HepG2 (cell line): Measurements from ENCODE around the gene SRC. TPM values are rescaled to one million over a fixed set of nuclear protein-coding genes. Genes with fewer than 3 reads are reported as not detected.

Experiments
- AGO2 ChIP-seq: fragments of 200-400 bp; formaldehyde crosslinking; optimal IDR thresholded peaks from 2 replicates; pipeline ENCODE3; 2017; ENCODE audit warnings: mild to moderate bottlenecking, low read depth, low read length, moderate library complexity
- BRD4 ChIP-seq: sonication (generic); formaldehyde crosslinking; IDR thresholded peaks from 2 replicates; pipeline ENCODE4 v1.4.0; 2020; ENCODE audit warnings: missing genetic modification reagents
- CSRNP2 ChIP-seq: sonication (generic); formaldehyde crosslinking; conservative IDR thresholded peaks from 2 replicates; pipeline ENCODE4 v1.8.0; 2022; ENCODE audit warnings: low read depth, missing genetic modification reagents
- EHMT2 ChIP-seq: fragments of 200-600 bp; sonication (generic); IDR thresholded peaks from 2 replicates; pipeline ENCODE4 v1.7.0; 2017; ENCODE audit warnings: antibody characterized with exemption, low read depth, low read length, borderline replicate concordance
- HNRNPUL1 ChIP-seq: fragments of 200-400 bp; formaldehyde crosslinking; IDR thresholded peaks from 2 replicates; pipeline ENCODE4 v1.6.1; 2017; ENCODE audit warnings: low read depth, mild to moderate bottlenecking, low read length, moderate library complexity
- MAF1 ChIP-seq: sonication (generic); formaldehyde crosslinking; IDR thresholded peaks from 2 replicates; pipeline ENCODE4 v1.5.0; 2020; ENCODE audit warnings: missing genetic modification reagents, borderline replicate concordance
- MXI1 ChIP-seq: IDR thresholded peaks from 3 replicates; pipeline ENCODE4 v1.6.1; 2012; ENCODE audit warnings: low read depth, low read length, inconsistent platforms, borderline replicate concordance
- MYNN ChIP-seq: sonication (generic); formaldehyde crosslinking; IDR thresholded peaks from 2 replicates; pipeline ENCODE4 v1.4.0; 2020; ENCODE audit warnings: mild to moderate bottlenecking, low read depth, missing genetic modification reagents
- POLR2AphosphoS5 ChIP-seq: IDR thresholded peaks from 2 replicates; pipeline ENCODE4 v1.6.1; 2012; ENCODE audit warnings: low read depth, low read length
- RARG ChIP-seq: sonication (generic); formaldehyde crosslinking; IDR thresholded peaks from 2 replicates; pipeline ENCODE4 v1.4.0; 2020; ENCODE audit warnings: low read depth, mild to moderate bottlenecking, missing genetic modification reagents
- RNF2 ChIP-seq: fragments of 450-650 bp; conservative IDR thresholded peaks from 2 replicates; pipeline ENCODE4 v1.6.1; 2016; ENCODE audit warnings: low read depth
- SKIL ChIP-seq: sonication (generic); formaldehyde crosslinking; IDR thresholded peaks from 2 replicates; pipeline ENCODE4 v1.8.0; 2022; ENCODE audit warnings: missing genetic modification reagents, mild to moderate bottlenecking, moderate library complexity, borderline replicate concordance
- SMC3 ChIP-seq: IDR thresholded peaks from 2 replicates; pipeline ENCODE4 v1.6.1; 2011; ENCODE audit warnings: low read length, improper control_type of control experiment
- XRCC5 ChIP-seq: fragments of 200-400 bp; formaldehyde crosslinking; optimal IDR thresholded peaks from 2 replicates; pipeline ENCODE3; 2017; ENCODE audit warnings: mild to moderate bottlenecking, low read length
- ZFYVE20 ChIP-seq: sonication (generic); formaldehyde crosslinking; IDR thresholded peaks from 2 replicates; pipeline ENCODE4 v1.8.0; 2023; ENCODE audit warnings: low read depth, mild to moderate bottlenecking, moderate library complexity, missing genetic modification reagents, borderline replicate concordance
- ZNF138 ChIP-seq: sonication (generic); formaldehyde crosslinking; IDR thresholded peaks from 2 replicates; pipeline ENCODE4 v1.5.0; 2020; ENCODE audit warnings: mild to moderate bottlenecking, low read depth, missing genetic modification reagents
- ZNF292 ChIP-seq: sonication (generic); formaldehyde crosslinking; IDR thresholded peaks from 2 replicates; pipeline ENCODE4 v1.8.1; 2022; ENCODE audit warnings: mild to moderate bottlenecking, low read depth, missing genetic modification reagents, borderline replicate concordance
- ZNF512B ChIP-seq: sonication (generic); formaldehyde crosslinking; IDR thresholded peaks from 2 replicates; pipeline ENCODE4 v1.5.1; 2020; ENCODE audit warnings: missing genetic modification reagents, mild to moderate bottlenecking, borderline replicate concordance
- ZNF549 ChIP-seq: sonication (generic); formaldehyde crosslinking; IDR thresholded peaks from 2 replicates; pipeline ENCODE4 v1.5.0; 2020; ENCODE audit warnings: missing genetic modification reagents
- ZNF589 ChIP-seq: sonication (generic); formaldehyde crosslinking; conservative IDR thresholded peaks from 2 replicates; pipeline ENCODE4 v1.8.0; 2022; ENCODE audit warnings: mild to moderate bottlenecking, moderate library complexity, missing genetic modification reagents
- ZNF597 ChIP-seq: sonication (generic); formaldehyde crosslinking; IDR thresholded peaks from 2 replicates; pipeline ENCODE4 v1.5.0; 2020; ENCODE audit warnings: missing genetic modification reagents
- ZNF768 ChIP-seq: sonication (generic); formaldehyde crosslinking; IDR thresholded peaks from 2 replicates; pipeline ENCODE4 v1.4.0; 2020; ENCODE audit warnings: missing genetic modification reagents
- ZNF772 ChIP-seq: sonication (generic); formaldehyde crosslinking; IDR thresholded peaks from 2 replicates; pipeline ENCODE4 v1.5.0; 2020; ENCODE audit warnings: mild to moderate bottlenecking, missing genetic modification reagents
- polyA plus RNA-seq, 8 experiments: library from polyadenylated mRNA; depleted of rRNA in 3 of 8; stranded (reverse) in 7 of 8; unstranded in 1 of 8; fragments of >200 nt; fragmentation: Illumina TruSeq in 4 of 8; extraction: Trizol in 4 of 8; gene quantifications; 2 replicates each; pipeline versions ENCODE4 v1.2.1 to v1.2.3, GENCODE V29; 2011 to 2016; ENCODE audit warnings: low read depth in 4 of 8, missing spikeins in 1 of 8, mixed read lengths in 1 of 8; ENCODE audit not compliant: insufficient read depth in 1 of 8
- total RNA-seq, 5 experiments: library from RNA; depleted of rRNA; stranded (reverse); fragments of >200 nt; fragmentation: Illumina TruSeq; extraction: Trizol; gene quantifications; 2 replicates each; pipeline ENCODE4 v1.2.3, GENCODE V29; 2016; ENCODE audit warnings: low read depth in 1 of 5

SRC gene
- total and polyA plus RNA-seq, 2 of the 13 experiments (the other 11 are each of a cell fraction or from before 2014, with no cell fraction given), result 54.7 to 192 TPM

GRCh38 chr20:37299718-37300528 lies 46.0 kb upstream of the SRC start (continued):
- TF ChIP-seq ZNF138, result no peak
- no peak for TF ChIP-seq ZNF549
- TF ChIP-seq ZNF597 (CRISPR knock-in tag), result no peak
- no peak for TF ChIP-seq MYNN (CRISPR knock-in tag)
- no peak for TF ChIP-seq RARG (CRISPR knock-in tag)
- no peak for TF ChIP-seq CSRNP2 (CRISPR knock-in tag)
- TF ChIP-seq MAF1, result no peak
- no peak for TF ChIP-seq ZNF772 (CRISPR knock-in tag)
- no peak for TF ChIP-seq BRD4 (CRISPR knock-in tag)
- no peak for TF ChIP-seq ZNF589 (CRISPR knock-in tag)
- no peak for TF ChIP-seq POLR2AphosphoS5
- no peak for TF ChIP-seq ZNF768 (CRISPR knock-in tag)
- no peak for TF ChIP-seq SKIL
- no peak for TF ChIP-seq MXI1
- no peak for TF ChIP-seq HNRNPUL1
- no peak for TF ChIP-seq XRCC5
- no peak for TF ChIP-seq RNF2
- TF ChIP-seq ZFYVE20 (CRISPR knock-in tag), result no peak
- TF ChIP-seq AGO2, result no peak
- peak; percentile 80 for TF ChIP-seq ZNF292
- no peak for TF ChIP-seq SMC3
- no peak for TF ChIP-seq EHMT2
- TF ChIP-seq ZNF512B (CRISPR knock-in tag), result no peak
